ENCODE measurements around the gene PANK1. TPM values are rescaled to one million over a fixed set of nuclear protein-coding genes. Genes with fewer than 3 reads are reported as not detected.
A peak's percentile ranks its signal among the peaks of the same experiment; 100 is the strongest.

The PANK1 gene
- total and polyA plus RNA-seq, 5 experiments from 2014 or later, result 0.24 to 1.9 (median 0.41) TPM

GRCh38 chr10:89665302-89665701 lies 20.3 kb upstream of the PANK1 start:
- no peaks in the 10 kb centered on the region for H3K36me3 Mint-ChIP-seq
- no peak overlapping the region for H3K4me3 Mint-ChIP-seq
- POLR2A ChIA-PET, result no interaction called here
- ATAC-seq, result no peak
- no peaks in the 10 kb centered on the region for H3K4me1 Mint-ChIP-seq
- H3K9me3 Mint-ChIP-seq, result no peaks in the 10 kb centered on the region
- no peak overlapping the region for H3K27ac Mint-ChIP-seq
- peaks cover 0 to 13% (median 2%) of the 10 kb centered on the region in 5 donors for H3K27me3 Mint-ChIP-seq
- no peak for DNase-seq

- Mint-ChIP-seq H3K9me3 (no peaks in the 10 kb centered on the region), H3K4me3 (no peak overlapping the region), H3K27ac (no peak overlapping the region), H3K36me3 (no peaks in the 10 kb centered on the region), H3K27me3 (peaks cover 0 to 12% (median 2%) of the 10 kb centered on the region in 5 donors), H3K4me1 (no peaks in the 10 kb centered on the region)
- ATAC-seq (no peak), DNase-seq (no peak)
- POLR2A ChIA-PET, result no interaction called here
These were observed 19.2 kb upstream of the PANK1 start for GRCh38 chr10:89664203-89664602.

DNA sequence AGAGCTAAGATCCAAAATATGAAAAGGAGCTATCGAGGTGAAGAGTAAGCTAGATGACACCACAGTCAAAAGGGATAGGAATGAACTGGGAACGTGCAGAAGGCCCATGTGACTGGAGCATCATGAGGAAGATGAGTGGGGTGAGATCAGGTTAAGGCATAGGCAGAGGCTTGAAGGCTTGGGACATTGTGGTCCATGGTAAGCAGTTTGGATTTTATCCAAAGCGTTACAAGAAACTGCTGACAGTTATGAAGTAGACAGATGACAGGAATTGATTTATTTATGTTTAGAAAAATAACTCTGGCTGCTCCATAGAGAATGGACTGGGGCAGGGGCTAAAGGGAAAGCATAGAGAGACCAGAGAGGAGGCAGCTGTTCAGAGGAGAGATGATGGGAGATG lies 18.1 kb upstream of the PANK1 start:
- no peaks in the 10 kb centered on the region for H3K4me1 Mint-ChIP-seq
- no peak overlapping the region for H3K27ac Mint-ChIP-seq
- POLR2A ChIA-PET, result no interaction called here
- no peak overlapping the region for H3K4me3 Mint-ChIP-seq
- no peaks in the 10 kb centered on the region for H3K9me3 Mint-ChIP-seq
- H3K36me3 Mint-ChIP-seq, result no peaks in the 10 kb centered on the region
- DNase-seq (no peak), ATAC-seq (no peak)
- H3K27me3 Mint-ChIP-seq, result peaks cover 0 to 9% (median 2%) of the 10 kb centered on the region in 5 donors

- Mint-ChIP-seq H3K4me1 (no peaks in the 10 kb centered on the region), H3K36me3 (no peaks in the 10 kb centered on the region), H3K9me3 (no peaks in the 10 kb centered on the region), H3K4me3 (no peak overlapping the region), H3K27me3 (peaks cover 0 to 9% (median 2%) of the 10 kb centered on the region in 5 donors), H3K27ac (no peak overlapping the region)
- POLR2A ChIA-PET, result no interaction called here
- DNase-seq (no peak), ATAC-seq (no peak)
These were observed 17.6 kb upstream of the PANK1 start for GRCh38 chr10:89662596-89662995.

DNA sequence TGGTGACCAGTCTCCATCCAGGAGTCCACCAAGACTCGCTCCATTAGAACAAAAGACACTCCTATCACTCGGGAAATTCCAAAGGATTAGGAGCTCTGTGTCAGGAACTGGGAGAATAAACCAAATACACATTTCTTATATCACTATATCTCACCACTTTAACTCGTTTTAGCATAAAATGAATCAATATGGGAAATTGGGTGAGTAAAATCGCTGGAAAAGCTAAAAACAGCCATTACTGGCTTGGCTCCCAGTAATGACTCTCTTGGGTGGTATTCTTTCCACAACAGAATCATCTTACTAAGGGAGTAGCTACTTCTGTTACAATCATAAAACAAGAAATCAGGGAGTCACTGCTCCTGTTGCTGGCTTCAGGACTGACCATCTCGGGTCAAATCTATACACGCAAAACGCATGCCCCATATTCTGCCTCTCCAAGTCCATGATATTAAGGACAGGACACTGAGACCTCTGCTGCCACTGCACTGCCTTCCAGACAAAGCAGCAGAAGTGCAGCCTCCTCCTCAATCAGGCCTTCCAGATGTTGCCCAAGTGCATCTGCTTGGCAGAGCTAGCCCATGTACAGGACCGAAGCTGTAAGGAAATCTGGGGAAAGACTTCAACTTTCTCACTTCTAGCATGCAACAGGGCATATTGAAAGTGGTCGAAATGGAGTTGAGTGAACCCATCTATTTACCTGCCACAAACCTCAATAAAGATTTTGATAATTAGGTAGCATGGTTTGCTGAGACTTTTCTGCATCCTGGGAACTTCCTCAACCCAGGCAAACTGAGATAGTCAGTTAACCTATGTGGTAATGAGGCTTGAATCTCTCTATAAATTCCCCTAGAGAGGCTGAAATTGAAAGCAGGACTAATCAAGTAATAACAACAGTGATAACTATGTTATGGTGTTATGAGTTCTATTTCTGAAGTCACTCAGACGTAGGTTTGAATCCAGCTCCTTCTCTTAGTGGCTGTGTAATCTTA lies 14.4 kb upstream of the PANK1 start:
- H3K27me3 Mint-ChIP-seq, result peaks cover 0 to 11% (median 2%) of the 10 kb centered on the region in 5 donors
- H3K36me3 Mint-ChIP-seq, result peaks cover 0 to 6% (median 0%) of the 10 kb centered on the region in 3 donors
- POLR2A ChIA-PET, result no interaction called here
- H3K9me3 Mint-ChIP-seq, result peaks cover 0 to 13% (median 4%) of the 10 kb centered on the region in 9 donors
- ATAC-seq (no peak), DNase-seq (no peak)
- no peak overlapping the region for H3K27ac Mint-ChIP-seq
- H3K4me3 Mint-ChIP-seq, result no peak overlapping the region
- no peaks in the 10 kb centered on the region for H3K4me1 Mint-ChIP-seq

DNA sequence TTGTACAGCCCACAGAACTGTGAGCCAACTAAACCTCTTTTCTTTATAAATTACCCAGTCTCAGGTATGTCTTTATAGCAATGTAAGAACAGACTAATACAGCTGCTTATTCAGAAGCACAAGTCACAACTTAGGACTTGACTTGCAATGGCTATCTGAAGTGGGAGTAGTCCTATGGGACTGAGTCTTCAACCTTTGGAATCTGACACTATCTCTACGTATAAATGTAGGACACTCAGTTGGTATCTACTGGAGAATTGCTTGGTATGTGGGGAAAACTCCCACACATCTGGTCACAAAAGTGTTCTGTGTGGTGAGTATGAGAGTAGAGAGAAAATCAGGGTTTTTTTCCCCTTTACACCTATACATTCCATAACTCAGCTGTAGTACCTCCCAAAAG lies 12.3 kb upstream of the PANK1 start:
- Mint-ChIP-seq H3K36me3 (peaks cover 0 to 6% (median 0%) of the 10 kb centered on the region in 3 donors), H3K9me3 (peaks cover 0 to 13% (median 4%) of the 10 kb centered on the region in 9 donors), H3K27me3 (peaks cover 0 to 8% (median 2%) of the 10 kb centered on the region in 5 donors), H3K27ac (no peak overlapping the region), H3K4me3 (no peak overlapping the region), H3K4me1 (peaks cover 0 to 7% (median 0%) of the 10 kb centered on the region in 4 donors)
- DNase-seq (no peak), ATAC-seq (no peak)
- POLR2A ChIA-PET, result no interaction called here

DNA sequence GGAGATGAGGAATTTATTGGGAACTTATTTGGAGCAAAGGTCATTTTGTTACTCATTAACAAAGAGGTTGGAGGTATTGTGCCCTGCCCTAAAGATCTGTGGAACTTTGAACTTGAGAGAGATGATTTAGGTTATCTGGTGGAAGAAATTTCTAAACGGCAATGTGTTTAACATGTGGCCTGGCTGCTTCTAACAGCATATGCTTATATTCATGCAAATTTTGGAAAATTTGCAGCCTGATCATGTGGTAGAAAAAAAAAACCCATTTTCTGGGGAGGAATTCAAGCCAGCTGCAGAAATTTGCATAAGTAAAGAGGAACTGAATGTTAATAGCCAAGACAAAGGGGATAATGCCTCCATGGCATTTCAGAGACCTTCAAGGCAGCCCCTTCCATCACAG lies 10.7 kb upstream of the PANK1 start:
- Mint-ChIP-seq H3K27ac (no peak overlapping the region), H3K4me3 (no peak overlapping the region), H3K9me3 (peaks cover 0 to 13% (median 4%) of the 10 kb centered on the region in 9 donors), H3K27me3 (peaks cover 0 to 8% (median 1%) of the 10 kb centered on the region in 5 donors), H3K36me3 (peaks cover 0 to 6% (median 0%) of the 10 kb centered on the region in 3 donors), H3K4me1 (peaks cover 0 to 14% (median 0%) of the 10 kb centered on the region in 4 donors)
- ATAC-seq, result no peak
- no peak for DNase-seq
- POLR2A ChIA-PET, result no interaction called here

DNA sequence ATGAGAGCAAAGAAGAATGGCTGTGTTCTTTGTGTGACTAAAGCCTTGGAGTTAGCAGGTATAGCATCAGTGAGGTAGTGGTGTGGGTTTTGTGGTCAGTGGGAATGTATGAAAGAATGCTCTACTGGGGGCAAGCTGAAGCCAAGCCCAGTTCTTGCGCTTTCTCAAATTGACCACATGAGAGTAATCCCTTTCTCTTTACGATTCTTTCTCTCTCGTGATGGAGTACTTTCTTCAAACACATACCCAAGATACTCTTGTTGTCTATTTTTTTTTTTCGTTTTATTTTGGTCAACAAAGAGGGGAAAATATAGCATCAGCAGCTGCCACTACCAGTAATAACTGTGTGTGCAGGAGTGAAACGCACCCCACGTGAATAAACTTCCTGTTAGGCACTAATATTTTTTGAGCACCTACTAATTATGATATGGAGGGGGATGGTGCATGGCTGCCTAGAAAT lies 8.4 kb upstream of the PANK1 start:
- no peak overlapping the region for H3K4me3 Mint-ChIP-seq
- ATAC-seq (no peak), DNase-seq (no peak)
- no peak overlapping the region for H3K27ac Mint-ChIP-seq
- H3K36me3 Mint-ChIP-seq, result peaks cover 0 to 6% (median 0%) of the 10 kb centered on the region in 3 donors
- peaks cover 0 to 14% (median 0%) of the 10 kb centered on the region in 4 donors for H3K4me1 Mint-ChIP-seq
- H3K27me3 Mint-ChIP-seq, result peaks cover 5 to 20% (median 11%) of the 10 kb centered on the region in 5 donors
- POLR2A ChIA-PET, result no interaction called here
- H3K9me3 Mint-ChIP-seq, result peaks cover 0 to 13% (median 4%) of the 10 kb centered on the region in 9 donors

GRCh38 chr10:89652806-89653370 lies 7.8 kb upstream of the PANK1 start:
- POLR2A ChIA-PET, result no interaction called here
- Mint-ChIP-seq H3K36me3 (peaks cover 0 to 6% (median 0%) of the 10 kb centered on the region in 3 donors), H3K4me1 (peaks cover 0 to 14% (median 0%) of the 10 kb centered on the region in 4 donors), H3K27me3 (peaks cover 9 to 26% (median 14%) of the 10 kb centered on the region in 5 donors), H3K9me3 (peaks cover 0 to 13% (median 4%) of the 10 kb centered on the region in 9 donors), H3K4me3 (no peak overlapping the region), H3K27ac (peak overlapping the region in 1 of 10 donors; percentile 4)
- ATAC-seq (no peak), DNase-seq (no peak)

DNA sequence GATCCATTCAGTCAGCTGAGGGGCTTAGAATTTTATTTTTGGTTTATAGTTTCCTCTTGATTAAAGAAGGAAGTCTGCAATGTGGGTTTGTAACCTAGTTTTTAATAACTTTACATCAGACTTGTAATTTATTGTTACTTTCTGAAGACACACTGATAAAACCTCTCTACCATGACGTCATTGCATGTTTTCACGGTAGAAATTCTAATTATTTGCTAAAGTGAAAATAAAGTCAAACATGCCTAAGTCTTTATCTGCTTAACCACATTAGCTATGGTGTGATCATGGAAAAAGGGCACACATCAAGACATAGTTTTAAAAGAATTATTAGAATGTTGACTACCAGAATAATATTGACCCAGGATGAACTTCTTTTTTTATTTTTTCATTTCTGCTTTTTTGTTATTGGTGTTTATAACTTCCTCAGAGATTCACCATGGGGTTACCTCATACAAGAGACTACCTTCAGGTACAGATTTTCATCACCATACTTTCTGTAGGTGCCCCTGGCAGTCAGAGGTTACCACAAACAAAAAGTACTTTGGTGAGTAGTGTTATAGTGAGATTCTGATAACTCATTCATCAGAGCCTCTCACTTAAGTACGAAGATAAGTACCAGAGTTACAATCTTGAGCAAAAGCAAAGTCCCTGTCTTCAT lies 7.0 kb upstream of the PANK1 start:
- Mint-ChIP-seq H3K27me3 (peaks cover 15 to 34% (median 17%) of the 10 kb centered on the region in 5 donors), H3K4me1 (peaks cover 0 to 14% (median 0%) of the 10 kb centered on the region in 4 donors), H3K9me3 (peaks cover 0 to 13% (median 4%) of the 10 kb centered on the region in 9 donors), H3K36me3 (peaks cover 0 to 6% (median 0%) of the 10 kb centered on the region in 3 donors), H3K27ac (peak overlapping the region in 1 of 10 donors; percentile 14), H3K4me3 (no peak overlapping the region)
- no peak for ATAC-seq
- POLR2A ChIA-PET, result no interaction called here
- DNase-seq, result no peak

DNA sequence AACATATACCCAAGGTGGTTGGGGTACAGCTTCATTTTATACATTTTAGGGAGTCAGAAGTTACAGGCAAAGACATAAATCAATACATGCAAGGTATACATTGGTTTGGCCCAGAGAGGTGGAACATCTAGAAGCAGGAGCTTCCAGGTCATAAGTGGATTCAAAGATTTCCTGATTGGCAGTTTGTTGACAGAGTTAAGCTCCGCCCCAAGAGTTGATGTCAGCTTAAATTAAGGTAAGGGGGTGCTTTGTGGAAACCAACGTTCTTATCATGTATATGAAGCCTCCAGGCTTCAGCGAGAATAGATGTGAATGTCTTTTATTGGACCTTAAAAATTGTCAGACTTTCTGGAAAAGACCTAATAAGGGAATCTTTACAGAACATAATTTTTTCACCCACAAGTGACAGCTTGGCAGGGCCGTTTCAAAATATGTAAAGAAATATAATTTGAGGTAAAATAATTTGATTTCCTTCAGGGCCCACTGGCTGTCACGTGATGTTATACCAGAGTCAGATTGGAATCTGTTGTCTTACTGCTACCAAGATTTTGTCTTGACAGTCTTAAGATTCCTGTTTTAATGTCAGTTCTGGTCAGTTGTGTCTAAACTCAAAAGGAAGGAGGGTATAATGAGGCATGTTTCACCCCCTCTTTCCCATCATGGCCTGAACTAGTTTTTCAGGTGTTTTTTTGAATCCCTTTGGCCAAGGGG lies 6.3 kb upstream of the PANK1 start:
- peak overlapping the region in 1 of 10 donors; percentile 14 for H3K27ac Mint-ChIP-seq
- H3K4me1 Mint-ChIP-seq, result peaks cover 0 to 18% (median 0%) of the 10 kb centered on the region in 4 donors
- no peak overlapping the region for H3K4me3 Mint-ChIP-seq
- H3K9me3 Mint-ChIP-seq, result peaks cover 0 to 13% (median 4%) of the 10 kb centered on the region in 9 donors
- ATAC-seq (no peak), DNase-seq (no peak)
- H3K27me3 Mint-ChIP-seq, result peaks cover 18 to 41% (median 23%) of the 10 kb centered on the region in 5 donors
- peaks cover 0 to 6% (median 0%) of the 10 kb centered on the region in 3 donors for H3K36me3 Mint-ChIP-seq
- POLR2A ChIA-PET, result no interaction called here

- POLR2A ChIA-PET, result no interaction called here
- DNase-seq (no peak), ATAC-seq (no peak)
- Mint-ChIP-seq H3K27ac (no peak overlapping the region), H3K4me3 (no peak overlapping the region), H3K36me3 (no peaks in the 10 kb centered on the region), H3K4me1 (peaks cover 6 to 26% (median 8%) of the 10 kb centered on the region in 4 donors), H3K27me3 (peaks cover 18 to 55% (median 27%) of the 10 kb centered on the region in 5 donors), H3K9me3 (peaks cover 0 to 2% (median 0%) of the 10 kb centered on the region in 9 donors)
These were observed 4.0 kb upstream of the PANK1 start for GRCh38 chr10:89649051-89649450.
